ENCODE results near the gene GSDMA.

GRCh38 chr17:40015005-40015997 is 52.5 kb downstream of the GSDMA start, which contains the start of gene CSF3:
- TF ChIP-seq POLR2A (IDR thresholded peaks at IDR 0.05) (no peak), CTCF (IDR thresholded peaks at IDR 0.05) (no peak)
